Activated CD8-positive, alpha-beta memory T cell treated with anti-CD3 and anti-CD28 coated beads, Interleukin-2, amount 50 U/mL, for 24 hours (primary cell): ENCODE data around the gene LRRC72.
"Not testable (repeated sequence)": the region's sequence is repeated elsewhere in the genome, so short reads cannot be mapped to it uniquely, and the experiment has no call there.

Experiments
- DNase-seq: peaks from one replicate; pipeline ENCODE4 v3.0.0-alpha.2; 2020; ENCODE audit errors: extremely low read depth

The LRRC72 gene

GRCh38 chr7:16526742-16527540 lies at the start of gene LRRC72:
LRRC72 (plus strand) TSS chr7:16526825; CDS start chr7:16526953, 128 bp downstream.
- no peak for DNase-seq

GRCh38 chr7:16479161-16479560 lies 47.5 kb upstream of the LRRC72 start:
- no peak for DNase-seq

- DNase-seq, result no peak
Observed at GRCh38 chr7:16479591-16479990, 47.0 kb upstream of the LRRC72 start.

GRCh38 chr7:16484453-16485158 lies 42.0 kb upstream of the LRRC72 start:
- no peak for DNase-seq

- DNase-seq, result no peak
Observed at GRCh38 chr7:16491148-16491547, 35.5 kb upstream of the LRRC72 start.

- no peak for DNase-seq
Observed at GRCh38 chr7:16492513-16493062, 34.0 kb upstream of the LRRC72 start.

GRCh38 chr7:16493266-16493665 lies 33.4 kb upstream of the LRRC72 start:
- DNase-seq, result no peak

GRCh38 chr7:16494551-16494950 lies 32.1 kb upstream of the LRRC72 start:
- DNase-seq, result no peak

- DNase-seq, result no peak
Observed at GRCh38 chr7:16494955-16495719, 31.5 kb upstream of the LRRC72 start.

GRCh38 chr7:16498122-16498521 lies 28.5 kb upstream of the LRRC72 start:
- no peak for DNase-seq

- no peak for DNase-seq
Observed at GRCh38 chr7:16502303-16502702, 24.3 kb upstream of the LRRC72 start.

GRCh38 chr7:16504019-16504418 lies 22.6 kb upstream of the LRRC72 start:
- no peak for DNase-seq

- DNase-seq, result not testable (repeated sequence)
Observed at GRCh38 chr7:16506422-16506821, 20.2 kb upstream of the LRRC72 start.

GRCh38 chr7:16509829-16510228 lies 16.8 kb upstream of the LRRC72 start:
- DNase-seq, result no peak

GRCh38 chr7:16511314-16511713 lies 15.3 kb upstream of the LRRC72 start:
- no peak for DNase-seq

- DNase-seq, result no peak
Observed at GRCh38 chr7:16512097-16512496, 14.5 kb upstream of the LRRC72 start.

GRCh38 chr7:16514271-16514670 lies 12.4 kb upstream of the LRRC72 start:
- no peak for DNase-seq

GRCh38 chr7:16514729-16515128 lies 11.9 kb upstream of the LRRC72 start:
- no peak for DNase-seq

- no peak for DNase-seq
Observed at GRCh38 chr7:16515785-16516685, 10.6 kb upstream of the LRRC72 start.

GRCh38 chr7:16519985-16520384 lies 6.6 kb upstream of the LRRC72 start:
- DNase-seq, result not testable (repeated sequence)

GRCh38 chr7:16524332-16524731 lies 2.3 kb upstream of the LRRC72 start:
- no peak for DNase-seq
